WTC11 (cell line): ENCODE data around the gene KRTAP10-9.
"Not testable (repeated sequence)": the region's sequence is repeated elsewhere in the genome, so short reads cannot be mapped to it uniquely, and the experiment has no call there.

Experiments
- E2F1 ChIP-seq: sonication (generic); formaldehyde crosslinking; IDR thresholded peaks from 2 replicates; pipeline ENCODE4 v1.8.0; 2022; ENCODE audit warnings: mild to moderate bottlenecking, missing genetic modification reagents
- ESRRA ChIP-seq: sonication (generic); formaldehyde crosslinking; IDR thresholded peaks from 2 replicates; pipeline ENCODE4 v1.8.1; 2022; ENCODE audit warnings: mild to moderate bottlenecking, missing genetic modification reagents, borderline replicate concordance
- FOXJ3 ChIP-seq: sonication (generic); formaldehyde crosslinking; IDR thresholded peaks from 2 replicates; pipeline ENCODE4 v1.9.0; 2021; ENCODE audit warnings: missing genetic modification reagents, mild to moderate bottlenecking, borderline replicate concordance
- SP1 ChIP-seq: sonication (generic); formaldehyde crosslinking; conservative IDR thresholded peaks from 2 replicates; pipeline ENCODE4 v1.8.1; 2022; ENCODE audit warnings: missing genetic modification reagents
- STAT6 ChIP-seq: sonication (generic); formaldehyde crosslinking; conservative IDR thresholded peaks from 2 replicates; pipeline ENCODE4 v1.8.1; 2023; ENCODE audit warnings: mild to moderate bottlenecking, low read depth, missing genetic modification reagents, moderate library complexity
- TP53 ChIP-seq: sonication (generic); formaldehyde crosslinking; IDR thresholded peaks from 2 replicates; pipeline ENCODE4 v1.8.1; 2023; ENCODE audit warnings: mild to moderate bottlenecking, missing genetic modification reagents
- ZNF121 ChIP-seq: sonication (generic); formaldehyde crosslinking; IDR thresholded peaks from 2 replicates; pipeline ENCODE4 v1.8.0; 2023; ENCODE audit warnings: missing genetic modification reagents
- ZNF138 ChIP-seq: sonication (generic); formaldehyde crosslinking; conservative IDR thresholded peaks from 2 replicates; pipeline ENCODE4 v1.8.1; 2022; ENCODE audit warnings: mild to moderate bottlenecking, moderate library complexity, missing genetic modification reagents
- TF ChIP-seq, protein P1 (sequence below): fragments of 200-600 bp; IDR thresholded peaks from 2 replicates; pipeline ENCODE4 v1.8.0; 2022; ENCODE audit warnings: antibody characterized with exemption
- TF ChIP-seq, protein P2 (sequence below): sonication (generic); formaldehyde crosslinking; IDR thresholded peaks from 2 replicates; pipeline ENCODE4 v1.8.0; 2022; ENCODE audit warnings: mild to moderate bottlenecking, missing genetic modification reagents
- TF ChIP-seq, protein P3 (sequence below): sonication (generic); formaldehyde crosslinking; IDR thresholded peaks from 2 replicates; pipeline ENCODE4 v1.8.1; 2022; ENCODE audit warnings: low read depth, mild to moderate bottlenecking, moderate library complexity, missing genetic modification reagents, borderline replicate concordance

DNA sequence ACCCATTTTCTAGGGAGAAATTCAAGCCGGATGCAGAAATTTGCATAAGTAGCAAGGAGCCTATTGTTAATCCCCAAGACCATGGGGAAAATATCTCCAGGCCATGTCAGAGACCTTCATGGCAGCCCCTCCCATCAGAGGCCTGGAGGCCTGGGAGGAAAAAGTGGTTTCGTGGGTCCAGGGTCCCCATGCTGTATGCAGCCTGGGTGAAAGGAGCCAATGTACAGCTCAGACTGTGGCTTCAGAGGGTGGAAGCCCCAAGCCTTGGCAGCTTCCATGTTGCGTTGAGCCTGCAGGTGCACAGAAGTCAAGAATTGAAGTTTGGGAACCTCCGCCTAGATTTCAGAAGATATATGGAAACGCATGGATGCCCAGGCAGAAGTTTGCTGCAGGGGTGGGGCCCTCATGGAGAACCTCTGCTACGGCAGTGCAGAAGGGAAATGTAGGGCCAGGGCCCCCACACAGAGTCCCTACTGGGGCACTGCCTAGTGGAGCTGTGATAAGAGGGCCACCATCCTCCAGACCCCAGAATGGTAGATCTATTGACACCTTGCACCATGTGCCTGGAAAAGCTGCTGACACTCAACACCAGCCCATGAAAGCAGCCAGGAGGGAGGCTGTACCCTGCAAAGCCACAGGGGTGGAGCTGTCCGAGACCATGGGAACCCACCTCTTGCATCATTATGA, 16.6 kb upstream of the KRTAP10-9 start:
- TF ChIP-seq, protein P1, sequence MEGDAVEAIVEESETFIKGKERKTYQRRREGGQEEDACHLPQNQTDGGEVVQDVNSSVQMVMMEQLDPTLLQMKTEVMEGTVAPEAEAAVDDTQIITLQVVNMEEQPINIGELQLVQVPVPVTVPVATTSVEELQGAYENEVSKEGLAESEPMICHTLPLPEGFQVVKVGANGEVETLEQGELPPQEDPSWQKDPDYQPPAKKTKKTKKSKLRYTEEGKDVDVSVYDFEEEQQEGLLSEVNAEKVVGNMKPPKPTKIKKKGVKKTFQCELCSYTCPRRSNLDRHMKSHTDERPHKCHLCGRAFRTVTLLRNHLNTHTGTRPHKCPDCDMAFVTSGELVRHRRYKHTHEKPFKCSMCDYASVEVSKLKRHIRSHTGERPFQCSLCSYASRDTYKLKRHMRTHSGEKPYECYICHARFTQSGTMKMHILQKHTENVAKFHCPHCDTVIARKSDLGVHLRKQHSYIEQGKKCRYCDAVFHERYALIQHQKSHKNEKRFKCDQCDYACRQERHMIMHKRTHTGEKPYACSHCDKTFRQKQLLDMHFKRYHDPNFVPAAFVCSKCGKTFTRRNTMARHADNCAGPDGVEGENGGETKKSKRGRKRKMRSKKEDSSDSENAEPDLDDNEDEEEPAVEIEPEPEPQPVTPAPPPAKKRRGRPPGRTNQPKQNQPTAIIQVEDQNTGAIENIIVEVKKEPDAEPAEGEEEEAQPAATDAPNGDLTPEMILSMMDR: not testable (repeated sequence)
- not testable (repeated sequence) for TF ChIP-seq SP1; E2F1 (CRISPR knock-in tag); FOXJ3 (CRISPR knock-in tag); ZNF138 (CRISPR knock-in tag); ZNF121 (CRISPR knock-in tag); STAT6 (CRISPR knock-in tag); ESRRA; TP53
- TF ChIP-seq, protein P2, sequence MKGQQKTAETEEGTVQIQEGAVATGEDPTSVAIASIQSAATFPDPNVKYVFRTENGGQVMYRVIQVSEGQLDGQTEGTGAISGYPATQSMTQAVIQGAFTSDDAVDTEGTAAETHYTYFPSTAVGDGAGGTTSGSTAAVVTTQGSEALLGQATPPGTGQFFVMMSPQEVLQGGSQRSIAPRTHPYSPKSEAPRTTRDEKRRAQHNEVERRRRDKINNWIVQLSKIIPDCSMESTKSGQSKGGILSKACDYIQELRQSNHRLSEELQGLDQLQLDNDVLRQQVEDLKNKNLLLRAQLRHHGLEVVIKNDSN (CRISPR knock-in tag): not testable (repeated sequence)
- TF ChIP-seq, protein P3, sequence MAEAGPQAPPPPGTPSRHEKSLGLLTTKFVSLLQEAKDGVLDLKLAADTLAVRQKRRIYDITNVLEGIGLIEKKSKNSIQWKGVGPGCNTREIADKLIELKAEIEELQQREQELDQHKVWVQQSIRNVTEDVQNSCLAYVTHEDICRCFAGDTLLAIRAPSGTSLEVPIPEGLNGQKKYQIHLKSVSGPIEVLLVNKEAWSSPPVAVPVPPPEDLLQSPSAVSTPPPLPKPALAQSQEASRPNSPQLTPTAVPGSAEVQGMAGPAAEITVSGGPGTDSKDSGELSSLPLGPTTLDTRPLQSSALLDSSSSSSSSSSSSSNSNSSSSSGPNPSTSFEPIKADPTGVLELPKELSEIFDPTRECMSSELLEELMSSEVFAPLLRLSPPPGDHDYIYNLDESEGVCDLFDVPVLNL: not testable (repeated sequence)
